GM12878 (cell line): ENCODE results near the gene UBE2E2. TPM values are rescaled to one million over a fixed set of nuclear protein-coding genes. Genes with fewer than 3 reads are reported as not detected.

ENCODE experiments used
- ATAC-seq: fragments of 200-7000 bp; cut with Tn5 transposase; 3 replicates; pipeline ENCODE4 v1.9.1; 2020; ENCODE audit warnings: mild to moderate bottlenecking, moderate library complexity
- BruUV-seq: library from RNA; stranded (reverse); fragments of 400-500 nt; replicated peaks from 2 replicates; lab custom pipeline; 2021; lab: Mats Ljungman, UMichigan
- CTCF ChIA-PET: fragments of 300-600 bp; sonication (Branson Sonifier 250); formaldehyde crosslinking; extraction: SDS; loops from one replicate; lab custom pipeline; 2021; ENCODE audit warnings: inconsistent platforms; lab: Yijun Ruan, JAX
- POLR2A ChIA-PET: fragments of 350-600 bp; formaldehyde crosslinking; extraction: SDS; loops from one replicate; lab custom pipeline; 2021; ENCODE audit warnings: inconsistent platforms; lab: Charles Lee
- RAD21 ChIA-PET: fragments of 300-600 bp; sonication (Branson Sonifier 250); formaldehyde crosslinking; loops from one replicate; lab custom pipeline; 2023; ENCODE audit warnings: antibody characterized with exemption; ENCODE audit not compliant: unreplicated experiment; lab: Charles Lee
- SMC1A ChIA-PET: fragments of 300-600 bp; sonication (Branson Sonifier 250); formaldehyde crosslinking; loops from one replicate; lab custom pipeline; 2023; ENCODE audit not compliant: unreplicated experiment, uncharacterized antibody; lab: Charles Lee
- DNase-seq: peaks from one replicate; pipeline ENCODE4 v3.0.0-alpha.2; 2011; ENCODE audit warnings: low read depth, low spot score
- FAIRE-seq: peaks from 3 replicates; lab custom pipeline; 2011; peaks lifted over from hg19 to GRCh38; lab: Jason Lieb, UNC
- H2AFZ ChIP-seq: 2 replicates; pipeline ENCODE4 v1.6.0; 2011; ENCODE audit warnings: low read depth, low read length, control low read depth; ENCODE audit not compliant: control insufficient read depth
- H3K27ac ChIP-seq: 2 replicates; pipeline ENCODE4 v1.5.1; 2011; ENCODE audit warnings: control low read depth; ENCODE audit not compliant: control insufficient read depth, insufficient read depth
- H3K27me3 ChIP-seq, 2 experiments: replicated peaks in 1 of 2; 2 replicates each; pipeline versions ENCODE4 v1.6.0 to v1.6.1; 2011; ENCODE audit warnings: low read length in 1 of 2; ENCODE audit not compliant: control insufficient read depth in 2 of 2, insufficient read depth in 2 of 2
- H3K36me3 ChIP-seq, 2 experiments: 2 replicates each; pipeline ENCODE4 v1.5.1; 2011; ENCODE audit warnings: low read length in 1 of 2; ENCODE audit not compliant: control insufficient read depth in 2 of 2, insufficient read depth in 2 of 2
- H3K4me1 ChIP-seq: 2 replicates; pipeline ENCODE4 v1.6.1; 2011; ENCODE audit warnings: mild to moderate bottlenecking, low read length, moderate library complexity, mixed read lengths; ENCODE audit not compliant: control insufficient read depth, insufficient read depth
- H3K4me2 ChIP-seq: 2 replicates; pipeline ENCODE4 v1.6.0; 2011; ENCODE audit warnings: control low read depth; ENCODE audit not compliant: control insufficient read depth, insufficient read depth
- H3K4me3 ChIP-seq: fragments of 200-600 bp; sonication (generic); 2 replicates; pipeline ENCODE4 v1.5.1; 2016
- H3K79me2 ChIP-seq: 2 replicates; pipeline ENCODE4 v1.6.0; 2011; ENCODE audit warnings: low read length; ENCODE audit not compliant: control insufficient read depth, insufficient read depth
- H3K9ac ChIP-seq: 2 replicates; pipeline ENCODE4 v1.8.0; 2011; ENCODE audit warnings: low read length, control low read depth, mixed read lengths; ENCODE audit not compliant: control insufficient read depth, insufficient read depth
- H3K9me3 ChIP-seq: replicated peaks from 3 replicates; pipeline ENCODE4 v1.5.1; 2011; ENCODE audit warnings: mild to moderate bottlenecking, low read length; ENCODE audit not compliant: control insufficient read depth, insufficient read depth
- H4K20me1 ChIP-seq: 2 replicates; pipeline ENCODE4 v1.6.0; 2011; ENCODE audit not compliant: control insufficient read depth, insufficient read depth
- ATF7 ChIP-seq: fragments of 450-650 bp; IDR thresholded peaks from 2 replicates; pipeline ENCODE4 v1.6.1; 2016; ENCODE audit warnings: low read depth, mild to moderate bottlenecking
- CBX5 ChIP-seq: sonication (generic); IDR thresholded peaks from 2 replicates; pipeline ENCODE4 v1.6.1; 2016; ENCODE audit warnings: low read depth, moderate library complexity, mild to moderate bottlenecking, inconsistent platforms
- ETV6 ChIP-seq, 2 experiments: fragments of 450-650 bp in 1 of 2; IDR thresholded peaks in 1 of 2; conservative IDR thresholded peaks in 1 of 2; 2 replicates each; pipeline ENCODE4 v1.6.1; 2014; ENCODE audit warnings: antibody characterized with exemption in 1 of 2, borderline replicate concordance in 1 of 2, low read depth in 1 of 2, mild to moderate bottlenecking in 1 of 2, moderate library complexity in 1 of 2
- IRF3 ChIP-seq: fragments of 450-650 bp; IDR thresholded peaks from 2 replicates; pipeline ENCODE4 v1.6.1; 2014; ENCODE audit warnings: mild to moderate bottlenecking
- JUNB ChIP-seq: IDR thresholded peaks from 2 replicates; pipeline ENCODE4 v1.6.1; 2016; ENCODE audit warnings: antibody characterized with exemption, mild to moderate bottlenecking
- LARP7 ChIP-seq: fragments of 450-650 bp; IDR thresholded peaks from 2 replicates; pipeline ENCODE4 v1.6.1; 2017; ENCODE audit warnings: mild to moderate bottlenecking
- MTA3 ChIP-seq: IDR thresholded peaks from 2 replicates; pipeline ENCODE4 v1.6.1; 2012; ENCODE audit warnings: low read length, inconsistent platforms, borderline replicate concordance
- MYB ChIP-seq: fragments of 150-350 bp; IDR thresholded peaks from 2 replicates; pipeline ENCODE4 v1.6.1; 2014; ENCODE audit warnings: mild to moderate bottlenecking, low read depth, low read length, borderline replicate concordance
- NR2C1 ChIP-seq: fragments of 450-650 bp; IDR thresholded peaks from 2 replicates; pipeline ENCODE4 v1.6.1; 2017; ENCODE audit warnings: antibody characterized with exemption, mild to moderate bottlenecking, moderate library complexity
- PKNOX1 ChIP-seq: fragments of 450-650 bp; IDR thresholded peaks from 2 replicates; pipeline ENCODE4 v1.6.1; 2016; ENCODE audit warnings: mild to moderate bottlenecking
- POLR2AphosphoS5 ChIP-seq: IDR thresholded peaks from 2 replicates; pipeline ENCODE4 v1.6.1; 2011; ENCODE audit warnings: mild to moderate bottlenecking, low read length, inconsistent platforms
- RFX5 ChIP-seq: IDR thresholded peaks from 2 replicates; pipeline ENCODE4 v1.6.1; 2011; ENCODE audit warnings: low read depth, low read length, improper control_type of control experiment
- SIN3A ChIP-seq: IDR thresholded peaks from 2 replicates; pipeline ENCODE4 v1.6.1; 2012; ENCODE audit warnings: low read depth, low read length, improper control_type of control experiment
- SIX5 ChIP-seq: IDR thresholded peaks from 2 replicates; pipeline ENCODE4 v1.6.1; 2011; ENCODE audit warnings: mild to moderate bottlenecking, low read depth, low read length, moderate library complexity; ENCODE audit not compliant: severe bottlenecking
- SRF ChIP-seq, 2 experiments: IDR thresholded peaks; 2 replicates each; pipeline ENCODE4 v1.6.1; 2011; ENCODE audit warnings: low read depth in 2 of 2, low read length in 2 of 2, mild to moderate bottlenecking in 1 of 2, moderate library complexity in 1 of 2
- STAT1 ChIP-seq: fragments of 450-650 bp; conservative IDR thresholded peaks from 2 replicates; pipeline ENCODE4 v1.6.1; 2014; ENCODE audit warnings: antibody characterized with exemption, mild to moderate bottlenecking
- STAT3 ChIP-seq: IDR thresholded peaks from 2 replicates; pipeline ENCODE4 v1.6.1; 2011; ENCODE audit warnings: low read depth, low read length, improper control_type of control experiment
- SUZ12 ChIP-seq: fragments of 200-600 bp; sonication (generic); IDR thresholded peaks from one replicate; pipeline ENCODE4 v1.6.1; 2018; ENCODE audit warnings: antibody characterized with exemption, mild to moderate bottlenecking; ENCODE audit not compliant: unreplicated experiment
- ZBTB33 ChIP-seq: fragments of 450-650 bp; IDR thresholded peaks from 2 replicates; pipeline ENCODE4 v1.6.1; 2017; ENCODE audit warnings: mild to moderate bottlenecking
- ZNF217 ChIP-seq: fragments of 450-650 bp; IDR thresholded peaks from 2 replicates; pipeline ENCODE4 v1.6.1; 2017; ENCODE audit warnings: antibody characterized with exemption, mild to moderate bottlenecking
- WGBS: methylation state at CpG from one replicate; pipeline ENCODE4 v1.1.6; 2016; ENCODE audit warnings: low lambda C conversion rate; ENCODE audit not compliant: insufficient replicate concordance, insufficient coverage; ENCODE audit errors: missing lambda C conversion rate; 5-methylcytosine and 5-hydroxymethylcytosine counted together
- in situ Hi-C: fragments of 300-500 bp; cut with MboI; formaldehyde crosslinking; loops from 9 replicates; pipeline ENCODE4 v1.14.3; 2018; ENCODE audit warnings: mixed read lengths
- intact Hi-C: fragments of 100-400 bp; cut with micrococcal nuclease; formaldehyde crosslinking; loops from one replicate; pipeline ENCODE4 v1.14.2; 2022; ENCODE audit not compliant: unreplicated experiment
- polyA plus RNA-seq, 11 experiments: library from polyadenylated mRNA; depleted of rRNA in 4 of 11; unstranded in 6 of 11; stranded (reverse) in 5 of 11; fragments of >200 nt; fragmentation: Nextera tagmentation in 4 of 11; fragmentation: Illumina TruSeq in 1 of 11; extraction: Ambion mirVana in 4 of 11; extraction: Trizol in 1 of 11; gene quantifications; 1 replicate in 1 of 11; 2 replicates in 10 of 11; pipeline versions ENCODE4 v1.2.1 to v1.2.3, GENCODE V29; 2011 to 2016; ENCODE audit warnings: inconsistent platforms in 2 of 11, missing spikeins in 2 of 11, low read depth in 1 of 11
- total RNA-seq, 4 experiments: library from RNA; depleted of rRNA in 3 of 4; stranded (reverse); fragments of >200 nt in 3 of 4; fragmentation: Illumina TruSeq in 1 of 4; extraction: Trizol in 1 of 4; gene quantifications; 2 replicates each; pipeline versions ENCODE4 v1.2.1 to v1.2.3, GENCODE V29; 2013 to 2021

The UBE2E2 gene
- total and polyA plus RNA-seq, 10 of the 15 experiments (the other 5 are each of a cell fraction or from before 2014, with no cell fraction given), result 8.7 to 71.0 (median 36.4) TPM

DNA sequence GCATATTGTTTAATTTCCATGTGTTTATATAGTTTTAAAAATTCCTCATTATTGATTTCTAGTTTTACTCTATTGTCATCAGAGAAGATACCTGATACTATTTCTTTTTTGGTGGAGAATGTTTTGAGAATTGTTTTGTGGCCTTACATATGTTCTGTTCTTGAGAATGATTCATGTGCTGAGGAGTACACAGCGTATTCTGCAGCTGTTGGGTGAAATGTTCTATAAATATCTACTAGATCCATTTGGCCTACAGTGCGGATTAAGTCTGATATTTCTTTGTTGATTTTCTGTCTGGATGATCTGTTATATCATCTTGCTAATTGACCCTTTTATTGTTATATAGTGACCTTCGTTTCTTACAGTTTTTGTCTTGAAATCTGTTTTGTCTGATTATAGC lies 109.7 kb downstream of the UBE2E2 start:
- DNase-seq (no peak), FAIRE-seq (peak; percentile 31), ATAC-seq (no peak)
- H3K9me3 ChIP-seq, result peaks cover 2% of the 10 kb centered on the region; the same call in 2 of the 3 replicates
- no peaks in the 10 kb centered on the region; a peak in 1 of 4 replicates for H3K36me3 ChIP-seq
- no peak overlapping the region for H3K4me3 ChIP-seq
- no TSS peak for BruUV-seq
- TF ChIP-seq MYB, result no peak
- TF ChIP-seq ETV6 (conservative IDR thresholded peaks at IDR 0.05 in 1 of 2, IDR thresholded peaks at IDR 0.05 in 1 of 2; ENCODE audit: borderline replicate concordance in 1 of 2, low read depth in 1 of 2), result no peak
- no peak for TF ChIP-seq IRF3
- no peak for TF ChIP-seq MTA3
- TF ChIP-seq SRF (IDR thresholded peaks at IDR 0.05; ENCODE audit: low read depth in 2 of 2, low read length in 2 of 2), result no peak
- no peak for TF ChIP-seq ZBTB33
- TF ChIP-seq SIN3A, result no peak
- no peak for TF ChIP-seq ZNF217
- no peak for TF ChIP-seq JUNB
- TF ChIP-seq NR2C1, result no peak
- TF ChIP-seq STAT3, result no peak
- no peak for TF ChIP-seq POLR2AphosphoS5
- TF ChIP-seq STAT1, result no peak
- no peak for TF ChIP-seq RFX5
- TF ChIP-seq SUZ12, result no peak
- TF ChIP-seq PKNOX1, result no peak
- no peak for TF ChIP-seq LARP7
- no peak for TF ChIP-seq CBX5
- TF ChIP-seq SIX5, result no peak
- no peak for TF ChIP-seq ATF7
- no peaks in the 10 kb centered on the region for H3K4me1 ChIP-seq
- intact Hi-C loops (no loop called here), in situ Hi-C loops (no loop called here)
- RAD21 ChIA-PET, result interaction anchor here (0.9 kb wide), 1 partner anchor 11 kb away, joined by 3 read pairs; no protein-coding TSS in a partner anchor
- POLR2A ChIA-PET, result no interaction called here
- no peaks in the 10 kb centered on the region; the same call in none of the 2 replicates for H3K79me2 ChIP-seq
- no peak overlapping the region for H3K9ac ChIP-seq
- H3K27ac ChIP-seq, result no peak overlapping the region
- CTCF ChIA-PET, result no interaction called here
- no peaks in the 10 kb centered on the region for H3K27me3 ChIP-seq
- H2AFZ ChIP-seq, result no peak overlapping the region
- no peaks in the 10 kb centered on the region for H4K20me1 ChIP-seq
- H3K4me2 ChIP-seq, result no peak overlapping the region
- SMC1A ChIA-PET, result interaction anchor here (2.0 kb wide), 1 partner anchor 9 kb away, joined by 5 read pairs; no protein-coding TSS in a partner anchor
- WGBS, result 98% methylated on average over 3 of the region's 3 CpGs
